MM.1S (cell line): ENCODE results near the gene IRS2.
A peak's percentile ranks its signal among the peaks of the same experiment; 100 is the strongest.

Experiments used
- DNase-seq: peaks from one replicate; pipeline ENCODE4 v3.0.0-alpha.2; 2015
- H2AFZ ChIP-seq: fragments of 300-600 bp; sonication (generic); 2 replicates; pipeline ENCODE4 v1.6.0; 2016; ENCODE audit warnings: antibody characterized with exemption, low read length
- H3F3A ChIP-seq: fragments of 300-600 bp; sonication (generic); 2 replicates; pipeline ENCODE4 v1.6.1; 2016; ENCODE audit warnings: mild to moderate bottlenecking, antibody characterized with exemption, low read length, moderate library complexity, mixed read lengths; ENCODE audit not compliant: insufficient read depth
- H3K27ac ChIP-seq: fragments of 300-600 bp; sonication (generic); 2 replicates; pipeline ENCODE4 v1.5.1; 2016; ENCODE audit warnings: mild to moderate bottlenecking, low read length
- H3K27me3 ChIP-seq: fragments of 300-600 bp; sonication (generic); replicated peaks from 2 replicates; pipeline ENCODE4 v1.6.0; 2016; ENCODE audit warnings: low read length; ENCODE audit not compliant: insufficient read depth
- H3K36me3 ChIP-seq: fragments of 300-600 bp; sonication (generic); replicated peaks from 2 replicates; pipeline ENCODE4 v1.6.1; 2016; ENCODE audit warnings: mild to moderate bottlenecking, low read length, mixed read lengths; ENCODE audit not compliant: insufficient read depth
- H3K4me1 ChIP-seq: fragments of 300-600 bp; sonication (generic); 2 replicates; pipeline ENCODE4 v1.6.1; 2016; ENCODE audit warnings: low read length, mixed read lengths
- H3K4me2 ChIP-seq: fragments of 300-600 bp; sonication (generic); 2 replicates; pipeline ENCODE4 v1.6.0; 2016; ENCODE audit warnings: low read depth, low read length
- H3K4me3 ChIP-seq: fragments of 300-600 bp; sonication (generic); 2 replicates; pipeline ENCODE4 v1.5.1; 2016; ENCODE audit warnings: low read length, mixed read lengths
- H3K79me2 ChIP-seq: fragments of 300-600 bp; sonication (generic); 2 replicates; pipeline ENCODE4 v1.6.1; 2016; ENCODE audit warnings: mixed run types, low read length, mixed read lengths
- H3K9ac ChIP-seq: fragments of 300-600 bp; sonication (generic); 2 replicates; pipeline ENCODE4 v1.6.1; 2016; ENCODE audit warnings: low read length, mixed read lengths
- H3K9me2 ChIP-seq: fragments of 300-600 bp; sonication (generic); replicated peaks from 2 replicates; pipeline ENCODE4 v1.6.1; 2016; ENCODE audit warnings: mild to moderate bottlenecking, low read length, mixed read lengths; ENCODE audit not compliant: insufficient read depth
- H3K9me3 ChIP-seq: fragments of 300-600 bp; sonication (generic); replicated peaks from 2 replicates; pipeline ENCODE4 v1.6.1; 2016; ENCODE audit warnings: mild to moderate bottlenecking, low read length, mixed read lengths; ENCODE audit not compliant: insufficient read depth
- H4K20me1 ChIP-seq: fragments of 300-600 bp; sonication (generic); 2 replicates; pipeline ENCODE4 v1.6.1; 2016; ENCODE audit warnings: mild to moderate bottlenecking, low read length, moderate library complexity, mixed read lengths; ENCODE audit not compliant: insufficient read depth
- CTCF ChIP-seq: fragments of 300-600 bp; sonication (generic); IDR thresholded peaks from 2 replicates; pipeline ENCODE4 v1.5.1; 2016; ENCODE audit warnings: antibody characterized with exemption, low read length, mixed read lengths
- EZH2 ChIP-seq: fragments of 300-600 bp; sonication (generic); optimal IDR thresholded peaks from 2 replicates; pipeline ENCODE3; 2017; ENCODE audit warnings: low read depth, mild to moderate bottlenecking, antibody characterized with exemption, low read length, mixed read lengths
- EZH2phosphoT487 ChIP-seq: fragments of 300-600 bp; sonication (generic); IDR thresholded peaks from 2 replicates; pipeline ENCODE4 v1.6.1; 2018; ENCODE audit warnings: antibody characterized with exemption, low read length

The IRS2 gene

GRCh38 chr13:109745702-109746101, 40.7 kb downstream of the IRS2 start:
- Histone ChIP-seq H3K27me3 (no peaks in the 10 kb centered on the region), H3K79me2 (no peaks in the 10 kb centered on the region), H3K27ac (no peak overlapping the region), H3F3A (no peaks in the 10 kb centered on the region), H3K4me1 (peaks cover 10% of the 10 kb centered on the region; the same call in 1 of the 2 replicates), H3K9me2 (no peaks in the 10 kb centered on the region), H3K9me3 (no peaks in the 10 kb centered on the region), H3K4me2 (no peak overlapping the region), H3K36me3 (no peaks in the 10 kb centered on the region), H2AFZ (no peak overlapping the region), H3K4me3 (no peak overlapping the region), H4K20me1 (no peaks in the 10 kb centered on the region), H3K9ac (no peak overlapping the region)
- no peak for TF ChIP-seq EZH2
- TF ChIP-seq EZH2phosphoT487 = no peak
- TF ChIP-seq CTCF = no peak
- DNase-seq = no peak

- no peaks in the 10 kb centered on the region for H3F3A ChIP-seq
- peaks cover 10% of the 10 kb centered on the region; the same call in 1 of the 2 replicates for H3K4me1 ChIP-seq
- TF ChIP-seq EZH2phosphoT487 (no peak), CTCF (no peak), EZH2 (no peak)
- H3K27ac ChIP-seq = no peak overlapping the region
- H3K4me2 ChIP-seq = no peak overlapping the region
- no peaks in the 10 kb centered on the region for H3K79me2 ChIP-seq
- no peak overlapping the region for H3K4me3 ChIP-seq
- H3K9me3 ChIP-seq = no peaks in the 10 kb centered on the region
- H3K9ac ChIP-seq = no peak overlapping the region
- no peak overlapping the region for H2AFZ ChIP-seq
- no peaks in the 10 kb centered on the region for H3K27me3 ChIP-seq
- no peaks in the 10 kb centered on the region for H3K36me3 ChIP-seq
- DNase-seq = no peak
- no peaks in the 10 kb centered on the region for H4K20me1 ChIP-seq
- H3K9me2 ChIP-seq = no peaks in the 10 kb centered on the region
Observed at GRCh38 chr13:109745060-109745459, 41.3 kb downstream of the IRS2 start.

- DNase-seq = no peak
Observed at GRCh38 chr13:109744512-109745051, 41.8 kb downstream of the IRS2 start.

More at GRCh38 chr13:109744512-109745051, 41.8 kb downstream of the IRS2 start:
- Histone ChIP-seq H3K9me2 (no peaks in the 10 kb centered on the region), H3K4me3 (no peak overlapping the region), H3K79me2 (no peaks in the 10 kb centered on the region), H3K36me3 (no peaks in the 10 kb centered on the region), H3K4me1 (peaks cover 10% of the 10 kb centered on the region; the same call in 1 of the 2 replicates), H3K4me2 (peak overlapping the region; percentile 56; the same call in 1 of the 2 replicates), H3K9me3 (no peaks in the 10 kb centered on the region), H2AFZ (no peak overlapping the region), H3F3A (no peaks in the 10 kb centered on the region), H4K20me1 (no peaks in the 10 kb centered on the region), H3K9ac (no peak overlapping the region), H3K27me3 (no peaks in the 10 kb centered on the region), H3K27ac (no peak overlapping the region; the same call in 1 of the 2 replicates)
- no peak for TF ChIP-seq CTCF
